ENCODE results near the gene PRDM16.

PRDM16 gene

GRCh38 chr1:3064901-3065300 is 4.1 kb upstream of the PRDM16 start:
- Histone ChIP-seq H3K79me1 (ENCODE audit: low read depth, low read length) (peaks cover 4% of the 10 kb centered on the region), H3K9me3 (replicated peaks in 1 of 2; ENCODE audit: control insufficient read depth in 2 of 2, insufficient read depth in 1 of 2, low read depth in 1 of 2, low read length in 2 of 2) (peaks cover 0 to 3% of the 10 kb centered on the region in 2 donors), H3K27ac (replicated peaks; ENCODE audit: low read length) (no peak overlapping the region), H3K4me1 (ENCODE audit: control insufficient read depth in 2 of 2, insufficient read depth in 1 of 2, low read depth in 1 of 2, low read length in 2 of 2) (peaks cover 0 to 22% of the 10 kb centered on the region in 2 donors), H2AK5ac (ENCODE audit: low read depth, low read length) (no peak overlapping the region), H2BK120ac (ENCODE audit: low read depth, low read length) (no peak overlapping the region), H2AFZ (ENCODE audit: low read length) (no peak overlapping the region), H4K91ac (ENCODE audit: low read depth, low read length, poor library complexity) (no peak overlapping the region), H3K4me2 (ENCODE audit: insufficient read depth, low read length, poor library complexity, severe bottlenecking) (no peak overlapping the region), H2BK5ac (ENCODE audit: low read length) (no peak overlapping the region), H3K14ac (ENCODE audit: low read length) (no peak overlapping the region), H3K27me3 (ENCODE audit: control insufficient read depth in 3 of 3, insufficient read depth in 3 of 3, low read depth in 1 of 3, low read length in 3 of 3) (peaks cover 43 to 94% (median 79%) of the 10 kb centered on the region in 3 experiments), H3K18ac (ENCODE audit: low read length) (no peak overlapping the region), H3K36me3 (replicated peaks in 1 of 2; ENCODE audit: control insufficient read depth in 2 of 2, insufficient read depth in 2 of 2, low read length in 2 of 2) (no peaks in the 10 kb centered on the region), H4K8ac (ENCODE audit: low read depth, low read length) (no peak overlapping the region), H3K23ac (ENCODE audit: low read depth, low read length, poor library complexity) (no peak overlapping the region), H2BK15ac (ENCODE audit: low read length) (no peak overlapping the region), H3K4me3 (ENCODE audit: low read length in 2 of 2) (no peak overlapping the region), H2BK12ac (ENCODE audit: low read length) (no peak overlapping the region), H3K4ac (ENCODE audit: low read length) (no peak overlapping the region), H3K9ac (ENCODE audit: low read depth, low read length, poor library complexity) (no peak overlapping the region)
- WGBS, 2 donors (ENCODE audit: extremely low coverage in 2 of 2, insufficient read length in 2 of 2, insufficient replicate concordance in 1 of 2), result no CpG with 5 or more reads among the region's 9 CpGs
- no peak for DNase-seq (ENCODE audit: low spot score)

DNA sequence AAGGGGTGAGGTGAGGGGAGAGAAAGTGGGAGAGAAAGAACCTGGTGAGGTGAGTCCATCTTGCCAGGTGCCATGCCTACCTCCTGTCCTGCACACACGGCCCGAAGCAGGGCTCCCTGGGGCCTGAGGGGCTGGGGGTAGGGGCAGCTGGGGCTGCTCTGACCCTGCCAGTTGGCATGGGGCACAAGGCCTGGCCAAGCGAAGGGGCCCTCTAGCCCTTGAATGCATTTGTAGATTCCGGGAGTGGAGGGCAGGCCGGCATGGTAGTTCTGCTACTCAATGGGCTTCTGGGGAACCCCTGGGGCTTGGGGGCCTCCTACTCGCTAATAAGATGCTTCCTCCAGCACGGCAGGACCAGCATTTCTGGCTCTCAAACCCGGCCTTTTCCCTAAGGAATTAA is 3.6 kb upstream of the PRDM16 start:
- Histone ChIP-seq H3K79me1 (ENCODE audit: low read depth, low read length) (peaks cover 4% of the 10 kb centered on the region), H4K91ac (ENCODE audit: low read depth, low read length, poor library complexity) (no peak overlapping the region), H3K4me2 (ENCODE audit: insufficient read depth, low read length, poor library complexity, severe bottlenecking) (no peak overlapping the region), H2BK120ac (ENCODE audit: low read depth, low read length) (no peak overlapping the region), H2BK12ac (ENCODE audit: low read length) (no peak overlapping the region), H3K4me3 (ENCODE audit: low read length in 2 of 2) (no peak overlapping the region), H3K27me3 (ENCODE audit: control insufficient read depth in 3 of 3, insufficient read depth in 3 of 3, low read depth in 1 of 3, low read length in 3 of 3) (peaks cover 43 to 91% (median 78%) of the 10 kb centered on the region in 3 experiments), H3K9ac (ENCODE audit: low read depth, low read length, poor library complexity) (no peak overlapping the region), H3K9me3 (replicated peaks in 1 of 2; ENCODE audit: control insufficient read depth in 2 of 2, insufficient read depth in 1 of 2, low read depth in 1 of 2, low read length in 2 of 2) (peaks cover 0 to 3% of the 10 kb centered on the region in 2 donors), H3K14ac (ENCODE audit: low read length) (no peak overlapping the region), H2BK15ac (ENCODE audit: low read length) (no peak overlapping the region), H3K4me1 (ENCODE audit: control insufficient read depth in 2 of 2, insufficient read depth in 1 of 2, low read depth in 1 of 2, low read length in 2 of 2) (peaks cover 0 to 22% of the 10 kb centered on the region in 2 donors), H4K8ac (ENCODE audit: low read depth, low read length) (no peak overlapping the region), H3K18ac (ENCODE audit: low read length) (no peak overlapping the region), H3K4ac (ENCODE audit: low read length) (no peak overlapping the region), H2AK5ac (ENCODE audit: low read depth, low read length) (no peak overlapping the region), H3K36me3 (replicated peaks in 1 of 2; ENCODE audit: control insufficient read depth in 2 of 2, insufficient read depth in 2 of 2, low read length in 2 of 2) (no peaks in the 10 kb centered on the region), H2BK5ac (ENCODE audit: low read length) (no peak overlapping the region), H3K23ac (ENCODE audit: low read depth, low read length, poor library complexity) (no peak overlapping the region), H2AFZ (ENCODE audit: low read length) (no peak overlapping the region), H3K27ac (replicated peaks; ENCODE audit: low read length) (no peak overlapping the region)
- no CpG with 5 or more reads among the region's 8 CpGs for WGBS, 2 donors (ENCODE audit: extremely low coverage in 2 of 2, insufficient read length in 2 of 2, insufficient replicate concordance in 1 of 2)
- DNase-seq (ENCODE audit: low spot score), result no peak

- Histone ChIP-seq H3K27ac (replicated peaks; ENCODE audit: low read length) (no peak overlapping the region), H3K79me1 (ENCODE audit: low read depth, low read length) (peaks cover 6% of the 10 kb centered on the region), H3K4me3 (ENCODE audit: low read length in 2 of 2) (no peak overlapping the region), H2AK5ac (ENCODE audit: low read depth, low read length) (no peak overlapping the region), H3K9me3 (replicated peaks in 1 of 2; ENCODE audit: control insufficient read depth in 2 of 2, insufficient read depth in 1 of 2, low read depth in 1 of 2, low read length in 2 of 2) (peaks cover 0 to 3% of the 10 kb centered on the region in 2 donors), H3K14ac (ENCODE audit: low read length) (no peak overlapping the region), H2BK12ac (ENCODE audit: low read length) (no peak overlapping the region), H3K9ac (ENCODE audit: low read depth, low read length, poor library complexity) (no peak overlapping the region), H3K4me1 (ENCODE audit: control insufficient read depth in 2 of 2, insufficient read depth in 1 of 2, low read depth in 1 of 2, low read length in 2 of 2) (peaks cover 0 to 24% of the 10 kb centered on the region in 2 donors), H3K36me3 (replicated peaks in 1 of 2; ENCODE audit: control insufficient read depth in 2 of 2, insufficient read depth in 2 of 2, low read length in 2 of 2) (no peaks in the 10 kb centered on the region), H2BK120ac (ENCODE audit: low read depth, low read length) (no peak overlapping the region), H3K4ac (ENCODE audit: low read length) (no peak overlapping the region), H2BK5ac (ENCODE audit: low read length) (no peak overlapping the region), H3K4me2 (ENCODE audit: insufficient read depth, low read length, poor library complexity, severe bottlenecking) (no peak overlapping the region), H3K23ac (ENCODE audit: low read depth, low read length, poor library complexity) (no peak overlapping the region), H2BK15ac (ENCODE audit: low read length) (no peak overlapping the region), H3K18ac (ENCODE audit: low read length) (no peak overlapping the region), H3K27me3 (ENCODE audit: control insufficient read depth in 3 of 3, insufficient read depth in 3 of 3, low read depth in 1 of 3, low read length in 3 of 3) (peaks cover 43 to 91% (median 81%) of the 10 kb centered on the region in 3 experiments), H2AFZ (ENCODE audit: low read length) (no peak overlapping the region), H4K8ac (ENCODE audit: low read depth, low read length) (no peak overlapping the region), H4K91ac (ENCODE audit: low read depth, low read length, poor library complexity) (no peak overlapping the region)
- no CpG with 5 or more reads among the region's 7 CpGs for WGBS, 2 donors (ENCODE audit: extremely low coverage in 2 of 2, insufficient read length in 2 of 2, insufficient replicate concordance in 1 of 2)
- no peak for DNase-seq (ENCODE audit: low spot score)
These were observed 3.2 kb upstream of the PRDM16 start for GRCh38 chr1:3065797-3066196.

DNA sequence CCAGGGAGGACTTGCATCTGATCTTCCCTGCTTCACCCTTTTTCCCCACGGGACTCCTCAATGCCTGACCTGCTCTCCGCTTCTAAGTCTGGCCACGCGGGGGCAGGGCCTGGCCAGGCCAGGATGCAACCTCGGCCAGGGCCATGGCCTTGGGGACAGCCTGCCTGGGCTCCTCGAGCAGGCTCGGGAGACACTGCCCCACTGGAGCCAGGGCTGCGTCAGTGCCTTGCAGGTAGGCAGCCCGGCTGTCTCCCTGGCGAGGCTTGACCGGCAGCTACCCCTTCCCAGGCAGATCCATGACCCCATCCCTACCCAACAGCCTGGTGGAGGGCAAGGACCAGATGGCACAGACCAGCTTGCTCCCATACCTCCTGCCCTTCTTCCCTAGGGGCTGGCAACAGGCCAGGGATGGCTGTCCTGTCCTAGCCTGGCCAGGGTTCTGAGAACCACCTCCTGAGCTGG is 2.7 kb upstream of the PRDM16 start:
- peak overlapping the region; percentile 95 for H2AK5ac ChIP-seq (ENCODE audit: low read depth, low read length)
- no peak overlapping the region for H2AFZ ChIP-seq (ENCODE audit: low read length)
- H4K91ac ChIP-seq (ENCODE audit: low read depth, low read length, poor library complexity), result no peak overlapping the region
- H4K8ac ChIP-seq (ENCODE audit: low read depth, low read length), result no peak overlapping the region
- H2BK5ac ChIP-seq (ENCODE audit: low read length), result peak overlapping the region; percentile 43
- no peak overlapping the region for H3K4me2 ChIP-seq (ENCODE audit: insufficient read depth, low read length, poor library complexity, severe bottlenecking)
- no peak overlapping the region for H3K9ac ChIP-seq (ENCODE audit: low read depth, low read length, poor library complexity)
- peaks cover 46 to 91% (median 82%) of the 10 kb centered on the region in 3 experiments for H3K27me3 ChIP-seq (ENCODE audit: control insufficient read depth in 3 of 3, insufficient read depth in 3 of 3, low read depth in 1 of 3, low read length in 3 of 3)
- peak overlapping the region; percentile 82 for H2BK120ac ChIP-seq (ENCODE audit: low read depth, low read length)
- no peak overlapping the region for H3K27ac ChIP-seq (replicated peaks; ENCODE audit: low read length)
- no peaks in the 10 kb centered on the region for H3K36me3 ChIP-seq (replicated peaks in 1 of 2; ENCODE audit: control insufficient read depth in 2 of 2, insufficient read depth in 2 of 2, low read length in 2 of 2)
- peaks cover 6% of the 10 kb centered on the region for H3K79me1 ChIP-seq (ENCODE audit: low read depth, low read length)
- H3K23ac ChIP-seq (ENCODE audit: low read depth, low read length, poor library complexity), result peak overlapping the region; percentile 88
- H2BK15ac ChIP-seq (ENCODE audit: low read length), result peak overlapping the region; percentile 83
- H3K4me1 ChIP-seq (ENCODE audit: control insufficient read depth in 2 of 2, insufficient read depth in 1 of 2, low read depth in 1 of 2, low read length in 2 of 2), result peaks cover 0 to 21% of the 10 kb centered on the region in 2 donors
- no CpG with 5 or more reads among the region's 11 CpGs for WGBS, 2 donors (ENCODE audit: extremely low coverage in 2 of 2, insufficient read length in 2 of 2, insufficient replicate concordance in 1 of 2)
- DNase-seq (ENCODE audit: low spot score), result no peak
- H3K18ac ChIP-seq (ENCODE audit: low read length), result peak overlapping the region; percentile 96
- H3K14ac ChIP-seq (ENCODE audit: low read length), result peak overlapping the region; percentile 49
- peaks cover 0 to 3% of the 10 kb centered on the region in 2 donors for H3K9me3 ChIP-seq (replicated peaks in 1 of 2; ENCODE audit: control insufficient read depth in 2 of 2, insufficient read depth in 1 of 2, low read depth in 1 of 2, low read length in 2 of 2)
- H3K4ac ChIP-seq (ENCODE audit: low read length), result no peak overlapping the region
- peak overlapping the region in 1 of 2 donors; percentile 27 for H3K4me3 ChIP-seq (ENCODE audit: low read length in 2 of 2)
- peak overlapping the region; percentile 33 for H2BK12ac ChIP-seq (ENCODE audit: low read length)

Data from neuronal stem cell (in vitro differentiated cells).